ENCODE data around the gene PDCD1. TPM values are rescaled to one million over a fixed set of nuclear protein-coding genes. Genes with fewer than 3 reads are reported as not detected.
"Not testable (repeated sequence)": the region's sequence is repeated elsewhere in the genome, so short reads cannot be mapped to it uniquely, and the experiment has no call there.

Gene PDCD1
- polyA plus RNA-seq, 1 donor (not counting 4 experiments of a cell fraction or from before 2014, with no cell fraction given): not detected

GRCh38 chr2:241877197-241877685, 18.5 kb upstream of the PDCD1 start:
- TF ChIP-seq EZH2 (IDR thresholded peaks at IDR 0.05; ENCODE audit: low read length) (no peak), CTCF (optimal IDR thresholded peaks at IDR 0.05 in 1 of 3, IDR thresholded peaks at IDR 0.05 in 1 of 3, conservative IDR thresholded peaks at IDR 0.05 in 1 of 3; ENCODE audit: extremely low read depth in 1 of 3, insufficient read depth in 2 of 3, low read length in 3 of 3) (no peak)
- Histone ChIP-seq H3K4me2 (ENCODE audit: control insufficient read depth, extremely low read depth, insufficient read depth, low read depth, low read length) (no peak overlapping the region), H3K9ac (ENCODE audit: control insufficient read depth, extremely low read depth, insufficient read depth, low read length) (no peak overlapping the region), H3K36me3 (ENCODE audit: control insufficient read depth in 2 of 2, extremely low read depth in 1 of 2, insufficient read depth in 2 of 2, low read length in 2 of 2) (no peaks in the 10 kb centered on the region), H2AFZ (ENCODE audit: control insufficient read depth, low read length) (no peak overlapping the region), H3K27ac (ENCODE audit: control insufficient read depth, insufficient read depth, low read length) (no peak overlapping the region), H3K9me1 (ENCODE audit: control insufficient read depth, extremely low read depth, insufficient read depth, low read length) (no peaks in the 10 kb centered on the region), H3K4me3 (ENCODE audit: control insufficient read depth in 2 of 3, extremely low read depth in 1 of 3, insufficient read depth in 2 of 3, low read depth in 1 of 3, low read length in 3 of 3) (no peak overlapping the region), H3K27me3 (ENCODE audit: control insufficient read depth, extremely low read depth, insufficient read depth, low read length) (no peaks in the 10 kb centered on the region), H4K20me1 (ENCODE audit: control insufficient read depth, extremely low read depth, insufficient read depth, low read length) (no peaks in the 10 kb centered on the region), H3K9me3 (ENCODE audit: control insufficient read depth, low read depth, low read length) (no peaks in the 10 kb centered on the region), H3K79me2 (ENCODE audit: control insufficient read depth, insufficient read depth, low read length) (no peaks in the 10 kb centered on the region), H3K4me1 (ENCODE audit: control insufficient read depth, extremely low read depth, insufficient read depth, low read length) (peaks cover 8% of the 10 kb centered on the region)
- FAIRE-seq (no peak), DNase-seq (ENCODE audit: low read depth, low spot score) (no peak)
- dilution Hi-C loops (cut with MboI; ENCODE audit: extremely low pct_ligation_motif_present, low sequenced_read_pairs): no loop called here

- H4K20me1 ChIP-seq (ENCODE audit: control insufficient read depth, extremely low read depth, insufficient read depth, low read length): no peaks in the 10 kb centered on the region
- no peaks in the 10 kb centered on the region for H3K9me1 ChIP-seq (ENCODE audit: control insufficient read depth, extremely low read depth, insufficient read depth, low read length)
- no peaks in the 10 kb centered on the region for H3K27me3 ChIP-seq (ENCODE audit: control insufficient read depth, extremely low read depth, insufficient read depth, low read length)
- FAIRE-seq (no peak), DNase-seq (ENCODE audit: low read depth, low spot score) (no peak)
- TF ChIP-seq CTCF (optimal IDR thresholded peaks at IDR 0.05 in 1 of 3, IDR thresholded peaks at IDR 0.05 in 1 of 3, conservative IDR thresholded peaks at IDR 0.05 in 1 of 3; ENCODE audit: extremely low read depth in 1 of 3, insufficient read depth in 2 of 3, low read length in 3 of 3): no peak
- TF ChIP-seq EZH2 (IDR thresholded peaks at IDR 0.05; ENCODE audit: low read length): no peak
- dilution Hi-C loops (cut with MboI; ENCODE audit: extremely low pct_ligation_motif_present, low sequenced_read_pairs): no loop called here
- no peak overlapping the region for H3K4me3 ChIP-seq (ENCODE audit: control insufficient read depth in 2 of 3, extremely low read depth in 1 of 3, insufficient read depth in 2 of 3, low read depth in 1 of 3, low read length in 3 of 3)
- no peak overlapping the region for H3K9ac ChIP-seq (ENCODE audit: control insufficient read depth, extremely low read depth, insufficient read depth, low read length)
- H3K9me3 ChIP-seq (ENCODE audit: control insufficient read depth, low read depth, low read length): no peaks in the 10 kb centered on the region
- H3K36me3 ChIP-seq (ENCODE audit: control insufficient read depth in 2 of 2, extremely low read depth in 1 of 2, insufficient read depth in 2 of 2, low read length in 2 of 2): no peaks in the 10 kb centered on the region
- no peak overlapping the region for H3K4me2 ChIP-seq (ENCODE audit: control insufficient read depth, extremely low read depth, insufficient read depth, low read depth, low read length)
- H2AFZ ChIP-seq (ENCODE audit: control insufficient read depth, low read length): no peak overlapping the region
- H3K79me2 ChIP-seq (ENCODE audit: control insufficient read depth, insufficient read depth, low read length): no peaks in the 10 kb centered on the region
- H3K4me1 ChIP-seq (ENCODE audit: control insufficient read depth, extremely low read depth, insufficient read depth, low read length): peaks cover 2% of the 10 kb centered on the region
- no peak overlapping the region for H3K27ac ChIP-seq (ENCODE audit: control insufficient read depth, insufficient read depth, low read length)
Measured at GRCh38 chr2:241876528-241877196, 18.0 kb upstream of the PDCD1 start.

DNA sequence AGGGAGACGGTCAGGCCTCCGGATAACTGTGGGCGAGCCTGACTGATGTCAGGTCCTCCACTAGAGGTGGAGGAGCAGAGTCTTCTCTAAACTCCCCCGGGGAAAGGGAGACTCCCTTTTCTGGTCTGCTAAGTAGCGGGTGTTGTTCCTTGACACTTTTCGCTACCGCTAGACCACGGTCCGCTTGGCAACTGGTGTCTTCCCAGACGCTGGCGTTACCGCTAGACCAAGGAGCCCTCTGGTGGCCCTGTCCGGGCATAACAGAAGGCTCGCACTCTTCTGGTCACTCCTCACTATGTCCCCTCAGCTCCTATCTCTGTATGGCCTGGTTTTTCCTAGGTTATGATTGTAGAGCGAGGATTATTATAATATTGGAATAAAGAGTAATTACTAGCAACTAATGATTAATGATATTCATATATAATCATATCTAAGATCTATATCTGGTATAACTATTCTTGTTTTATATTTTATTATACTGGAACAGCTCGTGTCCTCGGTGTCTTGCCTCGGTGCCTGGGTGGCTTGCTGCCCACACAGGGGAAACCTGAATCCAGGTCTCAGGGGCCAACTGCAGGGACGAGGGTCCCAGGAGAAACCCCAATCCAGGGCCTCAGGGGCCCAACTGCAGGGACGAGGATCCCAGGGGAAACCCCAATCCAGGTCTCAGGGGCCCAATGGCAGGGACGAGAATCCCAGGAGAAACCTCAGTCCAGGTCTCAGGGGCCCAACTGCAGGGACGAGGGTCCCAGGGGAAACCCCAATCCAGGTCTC, 17.2 kb upstream of the PDCD1 start:
- H3K27me3 ChIP-seq (ENCODE audit: control insufficient read depth, extremely low read depth, insufficient read depth, low read length); DNase-seq (ENCODE audit: low read depth, low spot score); H3K27ac ChIP-seq (ENCODE audit: control insufficient read depth, insufficient read depth, low read length); H2AFZ ChIP-seq (ENCODE audit: control insufficient read depth, low read length); H3K4me1 ChIP-seq (ENCODE audit: control insufficient read depth, extremely low read depth, insufficient read depth, low read length); FAIRE-seq; H4K20me1 ChIP-seq (ENCODE audit: control insufficient read depth, extremely low read depth, insufficient read depth, low read length); H3K9ac ChIP-seq (ENCODE audit: control insufficient read depth, extremely low read depth, insufficient read depth, low read length); H3K4me3 ChIP-seq (ENCODE audit: control insufficient read depth in 2 of 3, extremely low read depth in 1 of 3, insufficient read depth in 2 of 3, low read depth in 1 of 3, low read length in 3 of 3); dilution Hi-C loops (cut with MboI; ENCODE audit: extremely low pct_ligation_motif_present, low sequenced_read_pairs); H3K9me3 ChIP-seq (ENCODE audit: control insufficient read depth, low read depth, low read length); H3K9me1 ChIP-seq (ENCODE audit: control insufficient read depth, extremely low read depth, insufficient read depth, low read length); H3K36me3 ChIP-seq (ENCODE audit: control insufficient read depth in 2 of 2, extremely low read depth in 1 of 2, insufficient read depth in 2 of 2, low read length in 2 of 2); H3K79me2 ChIP-seq (ENCODE audit: control insufficient read depth, insufficient read depth, low read length); H3K4me2 ChIP-seq (ENCODE audit: control insufficient read depth, extremely low read depth, insufficient read depth, low read depth, low read length): not testable (repeated sequence)

All from keratinocyte (primary cell).